Loucy (cell line): Measurements from ENCODE around the gene C17orf67.

ENCODE experiments used
- CTCF ChIP-seq: fragments of 200-600 bp; sonication (generic); conservative IDR thresholded peaks from 2 replicates; pipeline ENCODE4 v1.5.1; 2014; ENCODE audit warnings: mild to moderate bottlenecking, antibody characterized with exemption, low read length
- EZH2phosphoT487 ChIP-seq: fragments of 200-600 bp; IDR thresholded peaks from 2 replicates; pipeline ENCODE4 v1.6.1; 2018; ENCODE audit warnings: antibody characterized with exemption, mild to moderate bottlenecking, moderate library complexity, borderline replicate concordance

DNA sequence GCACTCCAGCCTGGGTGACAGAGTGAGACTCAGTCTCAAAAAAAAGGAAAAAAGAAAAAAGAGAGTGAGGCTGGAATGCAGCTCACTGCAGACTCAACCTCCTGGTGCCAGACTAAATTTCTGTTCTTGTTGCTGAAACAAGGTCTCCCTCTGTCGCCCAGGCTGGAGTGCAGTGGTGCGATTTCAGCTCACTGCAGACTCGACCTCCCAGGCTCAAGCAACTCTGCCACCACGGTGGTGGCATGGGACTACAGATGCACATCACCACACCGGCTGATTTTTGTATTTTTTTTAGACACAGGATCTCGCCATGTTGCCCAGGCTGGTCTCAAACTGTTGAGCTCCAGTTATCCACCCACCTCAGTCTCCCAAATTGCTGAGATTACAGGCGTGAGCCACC is 45.6 kb upstream of the C17orf67 start:
- TF ChIP-seq CTCF, result no peak
- TF ChIP-seq EZH2phosphoT487, result no peak
